KOPT-K1 (cell line): ENCODE data around the gene ZBTB7A.

Experiments
- H3K27ac ChIP-seq: fragments of 200-600 bp; sonication (generic); 2 replicates; pipeline ENCODE4 v1.5.1; 2016; ENCODE audit warnings: antibody characterized with exemption, mild to moderate bottlenecking, low read depth, low read length; ENCODE audit not compliant: poor library complexity, severe bottlenecking
- H3K36me3 ChIP-seq: fragments of 200-600 bp; sonication (generic); 2 replicates; pipeline ENCODE4 v1.5.1; 2017; ENCODE audit warnings: antibody characterized with exemption, mild to moderate bottlenecking, low read length, moderate library complexity; ENCODE audit not compliant: insufficient read depth
- H3K9me3 ChIP-seq: fragments of 200-600 bp; sonication (generic); 2 replicates; pipeline ENCODE4 v1.5.1; 2017; ENCODE audit warnings: antibody characterized with exemption, low read length, mild to moderate bottlenecking; ENCODE audit not compliant: insufficient read depth, poor library complexity, severe bottlenecking

Gene ZBTB7A

GRCh38 chr19:4064496-4065260, 2.0 kb downstream of the ZBTB7A start:
- peak overlapping the region; percentile 93 for H3K27ac ChIP-seq
- H3K36me3 ChIP-seq, result peaks cover 44% of the 10 kb centered on the region

DNA sequence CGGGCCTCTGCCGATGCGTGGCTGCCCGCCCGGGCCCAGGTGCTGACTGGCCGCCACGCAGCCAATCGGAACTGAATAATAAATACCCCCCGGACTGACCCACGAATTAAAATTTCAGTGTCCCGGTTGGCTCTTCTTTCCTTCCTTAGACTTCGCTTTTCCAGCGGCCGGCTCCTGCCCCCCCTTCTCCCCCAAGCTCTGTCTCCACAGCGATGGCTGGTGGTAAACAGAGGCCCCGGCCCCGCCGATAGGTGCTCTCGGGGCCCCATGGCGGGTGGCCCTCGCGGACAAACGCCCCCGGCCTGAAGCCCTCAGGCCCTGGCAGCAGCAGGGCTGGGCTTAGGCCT, 2.6 kb downstream of the ZBTB7A start:
- H3K36me3 ChIP-seq, result peaks cover 47% of the 10 kb centered on the region
- H3K27ac ChIP-seq, result peak overlapping the region; percentile 93
- no peaks in the 10 kb centered on the region for H3K9me3 ChIP-seq

More at GRCh38 chr19:4064496-4065260, 2.0 kb downstream of the ZBTB7A start:
- H3K9me3 ChIP-seq, result no peaks in the 10 kb centered on the region

DNA sequence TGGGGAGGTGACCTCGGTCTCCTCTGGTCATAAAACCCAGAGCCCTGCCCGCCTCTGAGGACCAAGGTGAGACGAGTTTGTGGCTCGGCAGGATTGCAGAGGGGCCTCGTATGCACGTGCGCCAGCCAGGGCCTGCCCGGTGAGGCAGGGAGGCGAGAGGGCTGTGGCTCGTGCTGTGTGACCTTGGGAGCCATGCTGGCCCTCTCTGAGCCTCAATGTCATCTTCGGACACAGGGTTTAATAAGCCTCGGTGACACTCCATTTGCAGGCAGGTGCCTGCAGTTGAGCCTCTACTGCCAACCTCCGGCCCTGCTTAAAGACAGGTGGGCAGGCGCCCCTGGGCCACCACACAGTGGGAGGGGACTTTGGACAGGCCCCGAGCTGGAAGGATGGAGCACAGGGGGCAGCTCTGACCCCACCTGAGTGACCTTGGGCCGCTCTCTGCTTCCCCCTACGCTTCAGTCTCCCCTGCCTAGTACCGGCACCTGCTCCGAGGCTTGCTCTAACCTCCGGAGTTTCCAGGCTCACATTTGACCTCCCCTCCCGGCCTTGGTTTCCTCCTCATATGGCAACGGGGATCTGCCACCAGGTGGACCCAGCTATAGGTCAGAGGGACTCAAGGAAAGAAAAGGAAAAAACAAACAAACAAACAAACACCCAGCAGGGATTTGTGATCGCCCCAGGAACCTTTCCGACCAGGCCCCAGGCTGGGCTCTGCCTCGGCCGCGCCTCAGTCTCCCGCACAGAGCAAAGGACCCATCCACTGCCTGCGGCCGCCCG, 3.1 kb downstream of the ZBTB7A start:
- peak overlapping the region; percentile 93 for H3K27ac ChIP-seq
- peaks cover 52% of the 10 kb centered on the region for H3K36me3 ChIP-seq
- no peaks in the 10 kb centered on the region for H3K9me3 ChIP-seq

GRCh38 chr19:4062419-4063368, 4.0 kb downstream of the ZBTB7A start:
- H3K27ac ChIP-seq, result no peak overlapping the region
- no peaks in the 10 kb centered on the region for H3K9me3 ChIP-seq
- peaks cover 56% of the 10 kb centered on the region for H3K36me3 ChIP-seq

GRCh38 chr19:4061683-4062418, 4.8 kb downstream of the ZBTB7A start:
- Histone ChIP-seq H3K36me3 (peaks cover 63% of the 10 kb centered on the region), H3K27ac (no peak overlapping the region), H3K9me3 (no peaks in the 10 kb centered on the region)

GRCh38 chr19:4061178-4061682, 5.5 kb downstream of the ZBTB7A start:
- H3K36me3 ChIP-seq, result peaks cover 68% of the 10 kb centered on the region
- no peak overlapping the region for H3K27ac ChIP-seq
- H3K9me3 ChIP-seq, result no peaks in the 10 kb centered on the region

DNA sequence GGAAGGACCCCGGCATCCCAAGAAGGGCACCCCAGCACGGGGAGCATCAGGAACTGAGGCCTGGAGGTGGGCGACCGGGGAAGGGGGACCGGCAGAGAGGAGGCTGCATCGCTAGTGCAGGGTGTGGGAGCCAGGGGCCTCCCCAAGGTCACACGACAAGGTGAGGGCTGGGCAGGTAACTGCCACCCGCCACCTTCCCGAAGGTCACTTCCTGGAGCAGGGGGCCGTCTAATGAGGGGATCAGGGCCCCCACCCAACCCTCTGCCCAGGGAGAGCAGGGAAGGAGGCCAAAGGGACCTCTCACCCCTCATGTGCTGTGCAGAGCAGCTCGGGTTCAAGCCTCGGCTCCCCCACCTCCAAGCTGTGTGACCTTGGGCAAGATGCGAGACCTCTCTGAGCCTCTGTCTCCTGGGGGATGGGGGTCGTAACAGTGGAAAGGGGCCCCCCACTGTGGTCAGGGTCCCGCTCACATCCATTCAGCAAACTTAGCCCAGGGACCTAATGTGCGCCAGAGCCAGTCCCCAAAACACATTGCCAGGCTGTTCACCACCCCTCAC, 6.0 kb downstream of the ZBTB7A start:
- Histone ChIP-seq H3K36me3 (peaks cover 73% of the 10 kb centered on the region), H3K27ac (no peak overlapping the region), H3K9me3 (no peaks in the 10 kb centered on the region)

GRCh38 chr19:4059891-4060620, 6.6 kb downstream of the ZBTB7A start:
- Histone ChIP-seq H3K36me3 (peaks cover 79% of the 10 kb centered on the region), H3K27ac (no peak overlapping the region), H3K9me3 (no peaks in the 10 kb centered on the region)

DNA sequence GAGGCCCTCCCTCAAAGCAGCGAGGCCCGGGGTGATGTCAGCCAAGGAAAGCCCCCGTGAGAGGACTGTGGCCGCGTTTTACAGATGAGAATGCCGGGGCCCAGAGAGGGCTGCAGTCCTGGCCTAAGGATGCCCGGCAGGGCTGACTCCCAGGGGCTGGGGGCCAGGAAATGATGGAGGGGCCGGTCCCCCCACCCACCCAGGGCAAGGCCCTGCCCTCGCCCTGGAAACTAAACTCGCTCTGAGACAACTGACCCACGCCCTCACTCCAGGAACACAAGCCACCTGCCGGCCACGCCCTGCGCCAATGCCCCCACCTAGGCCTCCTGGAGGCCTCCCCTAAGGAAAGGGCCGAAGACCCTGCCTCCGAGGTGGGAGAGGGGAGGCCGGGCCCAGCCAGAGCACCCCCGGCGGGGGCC, 7.2 kb downstream of the ZBTB7A start:
- Histone ChIP-seq H3K27ac (no peak overlapping the region), H3K36me3 (peaks cover 85% of the 10 kb centered on the region), H3K9me3 (no peaks in the 10 kb centered on the region)

DNA sequence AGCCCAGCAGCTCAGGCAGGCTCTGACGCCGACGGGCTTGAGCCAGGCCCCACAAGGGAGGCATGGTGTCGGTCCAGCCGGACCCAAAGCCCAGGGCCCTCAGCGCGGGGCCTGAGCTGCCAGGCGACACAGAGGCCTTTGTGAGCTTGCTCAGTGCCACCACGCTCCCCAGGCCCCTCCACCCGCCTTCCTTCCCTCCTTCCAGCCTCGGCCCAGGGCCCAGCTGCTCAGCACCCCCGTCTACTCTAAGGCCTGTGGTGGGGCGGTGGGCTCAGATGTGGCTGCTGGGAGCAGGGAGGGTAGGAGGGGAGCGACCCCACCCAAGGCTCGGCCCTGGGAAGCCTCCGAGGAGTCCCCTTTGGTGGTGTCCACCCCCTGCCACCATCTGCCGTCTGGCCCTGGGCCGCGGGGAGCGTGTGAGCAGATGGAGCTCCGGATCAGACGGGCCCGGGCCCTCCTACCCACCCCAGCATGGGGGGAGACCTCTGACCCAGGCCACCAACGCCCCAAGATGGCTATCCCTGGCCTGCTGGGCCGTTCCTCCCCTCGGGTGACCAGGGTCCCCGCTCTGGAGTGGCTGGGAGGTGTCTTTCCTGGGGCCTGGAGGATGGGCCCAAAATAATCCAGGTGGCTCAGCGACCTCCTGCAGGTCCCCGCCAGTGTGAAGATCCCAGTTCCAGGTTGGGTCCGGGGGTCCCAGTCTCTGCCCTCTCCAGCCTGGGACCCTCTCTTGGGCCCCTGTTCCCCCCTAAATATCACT, 7.8 kb downstream of the ZBTB7A start:
- no peaks in the 10 kb centered on the region for H3K9me3 ChIP-seq
- no peak overlapping the region for H3K27ac ChIP-seq
- H3K36me3 ChIP-seq, result peaks cover 86% of the 10 kb centered on the region

DNA sequence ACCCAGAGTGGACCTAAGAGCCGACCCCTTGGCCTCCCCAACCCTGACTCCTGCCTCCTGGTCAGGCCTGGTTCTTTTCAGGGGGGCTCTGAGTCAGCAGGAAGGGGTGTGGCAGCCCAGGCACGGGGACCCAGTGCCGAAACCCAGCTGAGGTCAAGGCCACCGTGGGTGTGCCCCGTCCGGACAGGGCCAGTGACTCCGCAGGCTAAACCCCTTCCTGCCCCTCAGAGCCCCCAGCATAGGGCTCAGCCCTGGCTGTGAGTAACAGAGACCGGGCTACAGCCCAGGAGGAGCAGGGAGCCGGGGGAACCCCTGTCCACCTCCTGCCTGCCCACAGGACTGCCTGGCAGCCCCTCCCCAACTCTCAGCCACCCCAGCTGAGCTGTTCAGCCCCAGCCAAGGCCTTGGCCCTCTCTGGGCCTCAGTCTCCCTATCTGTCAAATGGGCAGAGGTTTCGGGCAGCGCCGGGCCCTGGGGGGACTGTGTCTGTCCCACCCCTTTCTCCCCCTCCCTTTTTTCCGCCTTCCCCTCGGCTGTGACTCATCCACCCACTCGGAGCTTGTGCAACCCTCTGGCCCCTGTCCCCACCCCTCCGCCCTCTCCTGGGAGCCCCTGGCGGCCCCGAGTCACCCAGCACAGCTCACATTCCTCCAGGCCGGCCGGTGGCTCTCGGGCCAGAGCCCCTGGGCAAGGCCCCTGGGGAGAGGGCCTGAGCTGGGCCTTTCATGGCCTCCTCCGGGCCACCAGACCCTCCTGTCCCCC, 8.6 kb downstream of the ZBTB7A start:
- H3K9me3 ChIP-seq, result no peaks in the 10 kb centered on the region
- peaks cover 86% of the 10 kb centered on the region for H3K36me3 ChIP-seq
- no peak overlapping the region for H3K27ac ChIP-seq

DNA sequence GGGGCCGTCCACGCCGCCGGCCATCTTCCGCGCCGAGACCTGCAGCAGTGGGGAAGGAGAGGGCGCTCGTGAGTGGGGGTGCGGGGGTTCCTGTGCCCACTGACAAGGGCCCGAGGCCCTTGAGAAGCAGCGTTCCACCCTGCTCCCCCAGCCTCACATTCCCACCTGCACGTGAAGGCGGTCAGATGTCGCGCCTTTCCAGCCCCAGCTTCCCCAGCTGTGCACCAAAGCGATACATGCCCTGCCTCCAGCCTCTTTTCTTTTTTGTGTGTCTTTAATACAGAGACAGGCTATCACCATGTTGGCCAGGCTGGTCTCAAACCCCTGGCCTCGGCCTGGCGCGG, 11.5 kb downstream of the ZBTB7A start:
- no peaks in the 10 kb centered on the region for H3K9me3 ChIP-seq
- no peak overlapping the region for H3K27ac ChIP-seq
- peaks cover 86% of the 10 kb centered on the region for H3K36me3 ChIP-seq
